Choroid plexus epithelial cell (primary cell): ENCODE data around the gene PARD3B.

ENCODE experiments used
- DNase-seq: peaks from one replicate; pipeline ENCODE4 v3.0.0-alpha.2; 2010; ENCODE audit warnings: low read depth
- H3K4me3 ChIP-seq: 2 replicates; pipeline ENCODE4 v1.5.1; 2011; ENCODE audit warnings: low read depth, mild to moderate bottlenecking, control low read depth, low read length, moderate library complexity
- TF ChIP-seq, protein P1 (sequence below): conservative IDR thresholded peaks from 2 replicates; pipeline ENCODE4 v1.5.1; 2011; ENCODE audit warnings: low read depth, mild to moderate bottlenecking, control low read depth, inconsistent platforms, low read length, moderate library complexity

The PARD3B gene

DNA sequence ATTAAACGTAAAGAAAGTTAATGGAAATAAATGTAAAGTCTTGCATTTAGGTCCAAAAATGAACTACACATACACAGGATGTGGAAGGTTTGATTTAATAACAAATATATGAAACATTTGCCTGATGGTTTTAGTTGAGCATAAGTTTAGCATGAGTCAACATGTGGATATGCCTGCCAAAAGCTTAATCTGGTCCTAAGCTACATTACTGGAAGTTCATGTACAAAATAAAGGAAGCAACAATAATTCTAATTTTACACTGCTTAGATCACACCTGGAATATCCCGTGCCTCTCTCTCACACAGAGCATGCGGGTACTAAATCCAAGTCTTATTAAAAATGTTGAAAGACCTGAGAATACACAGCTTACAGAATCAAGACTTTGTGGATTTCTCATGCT, 860.5 kb downstream of the PARD3B start:
- no peak overlapping the region for H3K4me3 ChIP-seq
- peak; percentile 90 for DNase-seq
- TF ChIP-seq, protein P1, sequence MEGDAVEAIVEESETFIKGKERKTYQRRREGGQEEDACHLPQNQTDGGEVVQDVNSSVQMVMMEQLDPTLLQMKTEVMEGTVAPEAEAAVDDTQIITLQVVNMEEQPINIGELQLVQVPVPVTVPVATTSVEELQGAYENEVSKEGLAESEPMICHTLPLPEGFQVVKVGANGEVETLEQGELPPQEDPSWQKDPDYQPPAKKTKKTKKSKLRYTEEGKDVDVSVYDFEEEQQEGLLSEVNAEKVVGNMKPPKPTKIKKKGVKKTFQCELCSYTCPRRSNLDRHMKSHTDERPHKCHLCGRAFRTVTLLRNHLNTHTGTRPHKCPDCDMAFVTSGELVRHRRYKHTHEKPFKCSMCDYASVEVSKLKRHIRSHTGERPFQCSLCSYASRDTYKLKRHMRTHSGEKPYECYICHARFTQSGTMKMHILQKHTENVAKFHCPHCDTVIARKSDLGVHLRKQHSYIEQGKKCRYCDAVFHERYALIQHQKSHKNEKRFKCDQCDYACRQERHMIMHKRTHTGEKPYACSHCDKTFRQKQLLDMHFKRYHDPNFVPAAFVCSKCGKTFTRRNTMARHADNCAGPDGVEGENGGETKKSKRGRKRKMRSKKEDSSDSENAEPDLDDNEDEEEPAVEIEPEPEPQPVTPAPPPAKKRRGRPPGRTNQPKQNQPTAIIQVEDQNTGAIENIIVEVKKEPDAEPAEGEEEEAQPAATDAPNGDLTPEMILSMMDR, result no peak

DNA sequence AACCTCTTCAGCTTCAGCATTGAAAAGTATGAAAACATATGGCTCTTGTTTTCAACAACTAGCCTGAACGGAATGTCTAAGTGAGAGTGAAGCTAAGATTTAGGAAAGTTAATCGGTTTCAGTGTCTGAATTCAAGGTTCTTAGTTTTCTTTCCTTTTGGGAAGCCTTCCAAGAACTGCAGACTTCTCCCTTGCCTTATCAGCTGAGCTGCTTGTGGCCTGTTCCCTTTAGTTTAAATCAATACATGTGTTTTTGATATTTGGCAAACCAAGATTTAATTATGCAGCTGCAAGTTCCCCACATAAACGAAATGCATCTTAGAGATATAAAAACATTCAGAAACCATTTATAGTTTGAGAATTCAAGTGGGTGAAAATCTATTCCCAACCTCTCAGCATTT, 862.7 kb downstream of the PARD3B start:
- no peak overlapping the region for H3K4me3 ChIP-seq
- peak; percentile 78 for DNase-seq
- TF ChIP-seq, protein P1, result no peak

DNA sequence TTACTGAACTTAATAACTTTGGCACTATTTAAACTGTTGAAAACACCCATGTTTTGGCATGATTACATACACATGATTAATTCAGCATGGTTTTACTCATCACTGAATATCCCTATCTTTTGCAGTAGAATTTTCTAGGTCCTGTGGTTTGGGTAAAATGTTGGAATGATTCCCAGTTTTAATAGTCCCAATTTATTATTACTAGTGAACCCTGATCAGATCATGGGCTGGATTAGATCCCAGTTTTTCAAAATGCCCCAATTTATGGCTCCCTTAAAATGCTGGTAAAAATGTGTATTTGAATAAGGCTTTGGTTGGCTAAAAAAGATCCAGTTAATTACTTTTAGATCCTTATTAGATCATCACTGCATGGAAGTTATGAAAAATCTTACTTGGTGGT, 863.4 kb downstream of the PARD3B start:
- TF ChIP-seq, protein P1, result no peak
- H3K4me3 ChIP-seq, result no peak overlapping the region
- peak; percentile 9 for DNase-seq

DNA sequence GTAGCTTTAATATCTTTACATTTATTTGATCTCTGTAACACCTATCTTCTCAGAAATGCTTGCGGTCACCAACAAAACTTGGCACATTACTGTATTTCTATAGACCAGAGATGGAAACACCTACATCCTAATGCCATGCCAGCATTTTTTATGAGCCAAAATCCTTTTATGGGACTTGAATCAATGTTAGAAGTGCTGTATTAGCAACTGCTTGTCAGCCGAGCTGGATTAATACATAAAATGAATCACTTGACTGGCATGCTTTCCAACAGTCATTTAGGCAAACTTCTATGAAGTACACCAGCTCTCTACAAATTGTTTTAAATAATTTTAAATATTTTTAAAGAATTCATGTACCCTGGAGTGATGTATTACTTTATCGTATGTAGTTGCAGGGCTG, 864.1 kb downstream of the PARD3B start:
- no peak for DNase-seq
- TF ChIP-seq, protein P1, result no peak
- no peak overlapping the region for H3K4me3 ChIP-seq

DNA sequence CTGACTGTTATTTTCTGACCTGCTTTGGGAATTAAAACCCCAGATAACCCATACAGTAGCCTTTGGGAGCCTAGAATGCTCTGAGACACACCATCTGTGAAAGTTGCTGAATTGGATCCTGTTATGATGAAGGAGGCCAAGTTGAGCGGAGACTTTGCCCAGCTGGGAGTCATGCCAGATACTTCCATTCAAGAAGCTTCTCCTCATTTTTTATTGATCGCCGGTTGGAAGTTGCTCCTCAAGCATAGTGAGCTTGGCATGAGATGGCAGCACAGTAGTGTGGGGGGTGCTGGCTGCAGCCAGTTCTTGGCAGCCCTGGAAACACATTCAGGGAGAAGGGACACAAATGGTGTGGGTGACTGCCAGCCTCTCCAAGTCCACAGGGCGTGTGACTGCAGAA, 866.3 kb downstream of the PARD3B start:
- TF ChIP-seq, protein P1, result no peak
- DNase-seq, result no peak
- H3K4me3 ChIP-seq, result no peak overlapping the region

DNA sequence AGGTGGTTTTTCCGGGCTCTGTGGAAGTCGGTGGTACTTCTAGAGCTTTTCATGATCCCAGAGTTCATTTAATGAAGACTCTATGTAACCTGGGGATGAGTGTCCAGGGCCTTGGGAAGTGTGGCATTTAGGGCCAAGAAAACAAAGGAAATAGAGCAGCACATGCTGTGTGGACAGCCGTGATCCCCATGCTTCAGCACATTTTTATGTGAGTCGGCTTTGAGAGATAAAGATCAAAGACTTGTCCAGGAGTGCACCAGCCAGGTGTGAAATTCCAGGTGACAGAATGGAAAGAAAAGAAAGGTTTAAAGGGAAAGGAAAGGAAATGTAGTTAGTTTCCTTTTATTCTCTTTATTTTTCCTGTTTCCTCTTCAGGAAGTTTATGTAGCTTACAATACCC, 879.1 kb downstream of the PARD3B start:
- TF ChIP-seq, protein P1, result no peak
- DNase-seq, result no peak
- H3K4me3 ChIP-seq, result no peak overlapping the region

DNA sequence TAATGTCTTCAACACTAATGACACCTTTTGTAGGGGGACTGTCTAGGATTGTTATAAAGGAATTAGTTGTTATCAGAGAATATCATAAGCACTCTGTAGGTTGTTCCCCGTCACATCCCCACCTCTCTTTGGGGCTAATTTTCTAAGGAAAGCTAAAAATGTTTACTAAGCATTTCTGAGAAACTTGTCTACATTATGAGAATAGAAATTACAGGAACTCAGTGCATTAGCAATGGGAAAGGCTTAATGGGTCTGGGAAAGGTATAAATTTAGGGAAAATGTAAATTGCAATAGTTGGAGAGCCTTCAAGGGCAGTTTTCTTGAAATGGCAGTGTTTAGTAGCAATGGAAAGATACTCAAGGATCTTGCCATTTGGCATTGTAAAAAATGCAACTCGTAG, 879.8 kb downstream of the PARD3B start:
- no peak for DNase-seq
- TF ChIP-seq, protein P1, result no peak
- H3K4me3 ChIP-seq, result no peak overlapping the region
